Caco-2 (cell line): ENCODE measurements around the gene ABCD1. TPM values are rescaled to one million over a fixed set of nuclear protein-coding genes. Genes with fewer than 3 reads are reported as not detected.

Experiments used
- BruUV-seq: library from RNA; stranded (reverse); fragments of 400-500 nt; replicated peaks from 2 replicates; lab custom pipeline; 2021; lab: Mats Ljungman, UMichigan
- CTCF ChIA-PET: fragments of 300-600 bp; sonication (Branson Sonifier 250); formaldehyde crosslinking; loops from one replicate; lab custom pipeline; 2022; ENCODE audit warnings: antibody characterized with exemption; lab: Charles Lee
- POLR2A ChIA-PET: fragments of 300-600 bp; sonication (Branson Sonifier 250); formaldehyde crosslinking; loops from one replicate; lab custom pipeline; 2022; ENCODE audit warnings: antibody characterized with exemption; lab: Charles Lee
- DNase-seq, 2 experiments: peaks; one replicate each; pipeline versions ENCODE4 v3.0.0 to v3.0.0-alpha.2; 2020 to 2022
- H3K27me3 ChIP-seq: replicated peaks from 2 replicates; pipeline ENCODE4 v1.6.0; 2011; ENCODE audit warnings: low read length; ENCODE audit not compliant: control insufficient read depth, insufficient read depth
- H3K36me3 ChIP-seq: 2 replicates; pipeline ENCODE4 v1.5.1; 2011; ENCODE audit warnings: low read length; ENCODE audit not compliant: control insufficient read depth, insufficient read depth
- H3K4me1 ChIP-seq: fragments of 250-450 bp; sonication (Bioruptor Pico); 2 replicates; pipeline ENCODE4 v1.5.1; 2020; ENCODE audit warnings: mild to moderate bottlenecking
- H3K4me3 ChIP-seq: 2 replicates; pipeline ENCODE4 v1.5.1; 2011; ENCODE audit warnings: low read depth, mild to moderate bottlenecking, control low read depth, low read length
- H3K9me3 ChIP-seq: fragments of 250-450 bp; sonication (Bioruptor Pico); 2 replicates; pipeline ENCODE4 v1.5.1; 2020; ENCODE audit warnings: mild to moderate bottlenecking, moderate library complexity
- H3K27ac Mint-ChIP-seq: one replicate; pipeline ENCODE4 v1.8.0; 2022; ENCODE audit warnings: mixed read lengths; ENCODE audit not compliant: unreplicated experiment
- H3K27me3 Mint-ChIP-seq: one replicate; pipeline ENCODE4 v1.8.0; 2022; ENCODE audit warnings: mixed read lengths; ENCODE audit not compliant: insufficient read depth, unreplicated experiment
- H3K36me3 Mint-ChIP-seq: one replicate; pipeline ENCODE4 v1.8.0; 2022; ENCODE audit warnings: mild to moderate bottlenecking, mixed read lengths; ENCODE audit not compliant: insufficient read depth, unreplicated experiment
- H3K4me1 Mint-ChIP-seq: one replicate; pipeline ENCODE4 v1.8.0; 2022; ENCODE audit warnings: low read depth, mixed read lengths; ENCODE audit not compliant: unreplicated experiment
- H3K4me3 Mint-ChIP-seq: one replicate; pipeline ENCODE4 v1.8.0; 2022; ENCODE audit warnings: mild to moderate bottlenecking, moderate library complexity, mixed read lengths; ENCODE audit not compliant: unreplicated experiment
- H3K9me3 Mint-ChIP-seq: one replicate; pipeline ENCODE4 v1.8.0; 2022; ENCODE audit warnings: mixed read lengths; ENCODE audit not compliant: unreplicated experiment
- CTCF ChIP-seq, 2 experiments: fragments of 200-600 bp in 1 of 2; IDR thresholded peaks; 1 replicate in 1 of 2; 2 replicates in 1 of 2; pipeline versions ENCODE4 v1.5.1 to v1.8.0; 2011 to 2022; ENCODE audit warnings: antibody characterized with exemption in 1 of 2, control low read depth in 1 of 2, inconsistent platforms in 1 of 2, low read depth in 1 of 2, low read length in 1 of 2, mild to moderate bottlenecking in 1 of 2, moderate library complexity in 1 of 2; ENCODE audit not compliant: insufficient read depth in 1 of 2, severe bottlenecking in 1 of 2, unreplicated experiment in 1 of 2
- intact Hi-C: fragments of 100-400 bp; cut with micrococcal nuclease; formaldehyde crosslinking; loops from one replicate; pipeline ENCODE4 v1.10.0; 2022; ENCODE audit not compliant: unreplicated experiment
- total RNA-seq: library from RNA; stranded (reverse); gene quantifications from 2 replicates; pipeline ENCODE4 v1.2.3, GENCODE V29; 2022

ABCD1 gene
- total RNA-seq, 1 experiment from 2014 or later = 4.3 TPM

GRCh38 chrX:153733651-153734240, 9.1 kb downstream of the ABCD1 start:
- H3K4me3 Mint-ChIP-seq = no peak overlapping the region
- no peaks in the 10 kb centered on the region for H3K27me3 Mint-ChIP-seq
- no peaks in the 10 kb centered on the region for H3K27me3 ChIP-seq
- H3K9me3 Mint-ChIP-seq = no peaks in the 10 kb centered on the region
- no peak overlapping the region for H3K27ac Mint-ChIP-seq
- intact Hi-C loops = no loop called here
- no peak overlapping the region for H3K4me3 ChIP-seq
- H3K36me3 Mint-ChIP-seq = no peaks in the 10 kb centered on the region
- H3K4me1 ChIP-seq = no peaks in the 10 kb centered on the region
- ChIA-PET CTCF (no interaction called here), POLR2A (no interaction called here)
- H3K9me3 ChIP-seq = no peaks in the 10 kb centered on the region
- no peaks in the 10 kb centered on the region for H3K4me1 Mint-ChIP-seq
- DNase-seq = no peak
- no peaks in the 10 kb centered on the region for H3K36me3 ChIP-seq
- TF ChIP-seq CTCF (IDR thresholded peaks at IDR 0.05; ENCODE audit: insufficient read depth in 1 of 2, low read depth in 1 of 2, low read length in 1 of 2, severe bottlenecking in 1 of 2, unreplicated experiment in 1 of 2) = no peak
- BruUV-seq = no TSS peak

GRCh38 chrX:153734871-153735270, 10.2 kb downstream of the ABCD1 start:
- Histone ChIP-seq H3K36me3 (no peaks in the 10 kb centered on the region), H3K9me3 (no peaks in the 10 kb centered on the region), H3K4me1 (no peaks in the 10 kb centered on the region), H3K27me3 (no peaks in the 10 kb centered on the region), H3K4me3 (no peak overlapping the region)
- ChIA-PET POLR2A (no interaction called here), CTCF (no interaction called here)
- no TSS peak for BruUV-seq
- TF ChIP-seq CTCF (IDR thresholded peaks at IDR 0.05; ENCODE audit: insufficient read depth in 1 of 2, low read depth in 1 of 2, low read length in 1 of 2, severe bottlenecking in 1 of 2, unreplicated experiment in 1 of 2) = no peak
- Mint-ChIP-seq H3K27me3 (no peaks in the 10 kb centered on the region), H3K9me3 (no peaks in the 10 kb centered on the region), H3K36me3 (no peaks in the 10 kb centered on the region), H3K4me3 (no peak overlapping the region), H3K4me1 (no peaks in the 10 kb centered on the region), H3K27ac (no peak overlapping the region)
- intact Hi-C loops = no loop called here
- no peak for DNase-seq

- no peaks in the 10 kb centered on the region for H3K36me3 Mint-ChIP-seq
- Histone ChIP-seq H3K36me3 (no peaks in the 10 kb centered on the region), H3K4me3 (no peak overlapping the region), H3K9me3 (no peaks in the 10 kb centered on the region), H3K4me1 (no peaks in the 10 kb centered on the region), H3K27me3 (no peaks in the 10 kb centered on the region)
- no peak overlapping the region for H3K27ac Mint-ChIP-seq
- no peaks in the 10 kb centered on the region for H3K9me3 Mint-ChIP-seq
- no peak for TF ChIP-seq CTCF (IDR thresholded peaks at IDR 0.05; ENCODE audit: insufficient read depth in 1 of 2, low read depth in 1 of 2, low read length in 1 of 2, severe bottlenecking in 1 of 2, unreplicated experiment in 1 of 2)
- POLR2A ChIA-PET = no interaction called here
- H3K4me3 Mint-ChIP-seq = no peak overlapping the region
- H3K27me3 Mint-ChIP-seq = no peaks in the 10 kb centered on the region
- no peak for DNase-seq
- intact Hi-C loops = no loop called here
- CTCF ChIA-PET = no interaction called here
- H3K4me1 Mint-ChIP-seq = no peaks in the 10 kb centered on the region
- no TSS peak for BruUV-seq
These were observed 10.6 kb downstream of the ABCD1 start for GRCh38 chrX:153735274-153735673.
